Esophagus squamous epithelium (tissue), 4 donors: ENCODE measurements around the gene ESYT2.

Experiments used
- POLR2A ChIP-seq, 4 donors: fragments of 450-650 bp; IDR thresholded peaks; one replicate each; pipeline ENCODE4 v1.6.1; 2017; ENCODE audit warnings: antibody characterized with exemption in 4 of 4, mild to moderate bottlenecking in 4 of 4, moderate library complexity in 3 of 4
- TF ChIP-seq, protein P1 (sequence below), 6 experiments: fragments of 450-650 bp in 4 of 6; fragments of 200-600 bp in 2 of 6; sonication (generic) in 2 of 6; IDR thresholded peaks; one replicate each; pipeline ENCODE4 v1.5.1; 2016 to 2019; ENCODE audit warnings: antibody characterized with exemption in 6 of 6, mild to moderate bottlenecking in 4 of 6, moderate library complexity in 4 of 6

GRCh38 chr7:158702944-158703343 lies 126.4 kb downstream of the ESYT2 start:
- TF ChIP-seq, protein P1, sequence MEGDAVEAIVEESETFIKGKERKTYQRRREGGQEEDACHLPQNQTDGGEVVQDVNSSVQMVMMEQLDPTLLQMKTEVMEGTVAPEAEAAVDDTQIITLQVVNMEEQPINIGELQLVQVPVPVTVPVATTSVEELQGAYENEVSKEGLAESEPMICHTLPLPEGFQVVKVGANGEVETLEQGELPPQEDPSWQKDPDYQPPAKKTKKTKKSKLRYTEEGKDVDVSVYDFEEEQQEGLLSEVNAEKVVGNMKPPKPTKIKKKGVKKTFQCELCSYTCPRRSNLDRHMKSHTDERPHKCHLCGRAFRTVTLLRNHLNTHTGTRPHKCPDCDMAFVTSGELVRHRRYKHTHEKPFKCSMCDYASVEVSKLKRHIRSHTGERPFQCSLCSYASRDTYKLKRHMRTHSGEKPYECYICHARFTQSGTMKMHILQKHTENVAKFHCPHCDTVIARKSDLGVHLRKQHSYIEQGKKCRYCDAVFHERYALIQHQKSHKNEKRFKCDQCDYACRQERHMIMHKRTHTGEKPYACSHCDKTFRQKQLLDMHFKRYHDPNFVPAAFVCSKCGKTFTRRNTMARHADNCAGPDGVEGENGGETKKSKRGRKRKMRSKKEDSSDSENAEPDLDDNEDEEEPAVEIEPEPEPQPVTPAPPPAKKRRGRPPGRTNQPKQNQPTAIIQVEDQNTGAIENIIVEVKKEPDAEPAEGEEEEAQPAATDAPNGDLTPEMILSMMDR (IDR thresholded peaks at IDR 0.05), result no peak
- no peak for TF ChIP-seq POLR2A (IDR thresholded peaks at IDR 0.05)
